ENCODE measurements around the gene KNDC1. TPM values are rescaled to one million over a fixed set of nuclear protein-coding genes. Genes with fewer than 3 reads are reported as not detected.

The KNDC1 gene
- total RNA-seq, 1 experiment from 2014 or later = 1.2 TPM

DNA sequence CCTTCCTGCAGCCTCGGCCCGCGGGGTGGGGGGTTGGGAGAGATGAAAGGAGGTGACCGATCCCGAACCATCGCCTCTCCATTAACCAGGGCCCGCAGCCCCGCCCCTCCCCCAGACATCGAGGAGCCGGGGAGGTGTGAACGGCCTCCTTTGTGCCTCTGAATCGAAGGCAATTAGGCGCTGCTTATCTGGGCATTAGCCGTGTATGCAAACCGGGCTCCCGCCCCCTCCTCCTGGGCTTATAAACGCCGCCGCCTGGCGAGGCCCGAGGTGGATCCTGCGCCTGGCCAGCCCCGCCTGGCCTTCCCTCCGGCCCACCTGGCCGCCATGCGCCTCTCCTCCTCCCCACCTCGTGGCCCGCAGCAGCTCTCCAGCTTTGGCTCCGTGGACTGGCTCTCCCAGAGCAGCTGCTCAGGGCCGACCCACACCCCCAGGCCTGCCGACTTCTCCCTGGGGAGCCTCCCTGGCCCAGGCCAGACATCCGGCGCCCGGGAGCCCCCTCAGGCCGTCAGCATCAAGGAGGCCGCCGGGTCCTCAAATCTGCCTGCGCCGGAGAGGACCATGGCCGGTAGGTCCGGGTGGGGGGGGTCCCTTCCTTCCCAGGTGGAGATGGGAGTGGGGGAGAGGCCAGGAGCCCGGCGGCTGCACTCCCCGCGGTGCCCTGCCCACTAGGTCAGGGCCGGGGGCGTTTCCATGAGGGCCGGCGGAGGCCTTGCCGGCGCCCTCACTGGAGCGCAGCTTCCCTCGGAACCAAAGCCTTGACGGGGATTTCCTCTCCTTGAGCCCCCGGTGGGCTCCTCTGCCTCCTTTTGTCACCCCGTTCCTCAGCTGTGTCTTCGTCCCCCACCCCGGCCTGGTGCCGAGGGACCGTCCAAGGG, 77.8 kb downstream of the KNDC1 start, which contains the start of gene VENTX:
VENTX (plus strand) TSS at position 268 of the 878 bp plus-strand sequence; CDS start at position 328, 60 bp downstream.
- Mint-ChIP-seq H3K9me3 (ENCODE audit: low read depth, unreplicated experiment) (no peaks in the 10 kb centered on the region), H3K27ac (ENCODE audit: unreplicated experiment) (no peak within 1 kb of the TSS), H3K27me3 (ENCODE audit: unreplicated experiment) (peaks cover 45% of the 10 kb centered on the region), H3K36me3 (ENCODE audit: insufficient read depth, unreplicated experiment) (no peaks in the 10 kb centered on the region), H3K4me3 (ENCODE audit: low read depth, unreplicated experiment) (no peak within 1 kb of the TSS), H3K4me1 (ENCODE audit: low read depth, unreplicated experiment) (peaks cover 2% of the 10 kb centered on the region)
- intact Hi-C loops (cut with micrococcal nuclease; ENCODE audit: unreplicated experiment) = no loop called here
- DNase-seq = no peak
- no TSS peak for BruUV-seq (replicated peaks)
- CTCF ChIA-PET = no interaction called here
- TF ChIP-seq CTCF (IDR thresholded peaks at IDR 0.05; ENCODE audit: unreplicated experiment) = no peak

DNA sequence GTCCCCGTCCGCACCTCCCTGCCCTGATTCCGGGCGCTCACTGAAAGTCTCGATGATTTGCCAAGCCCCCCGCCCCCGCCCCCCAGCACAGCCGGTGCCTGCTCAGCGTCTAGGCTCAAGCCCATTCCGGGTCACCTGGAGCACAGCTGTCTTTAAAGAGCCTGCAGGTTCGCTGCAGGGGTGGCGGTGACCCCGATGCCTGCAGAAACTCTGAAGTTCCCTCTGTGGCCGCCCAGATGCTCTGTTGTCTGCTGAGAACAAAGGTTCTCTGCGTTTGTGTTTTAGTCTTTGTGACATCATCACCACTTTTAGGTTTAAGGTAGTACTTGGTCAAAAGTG, 78.4 kb downstream of the KNDC1 start:
- no peaks in the 10 kb centered on the region for H3K36me3 Mint-ChIP-seq (ENCODE audit: insufficient read depth, unreplicated experiment)
- no TSS peak for BruUV-seq (replicated peaks)
- intact Hi-C loops (cut with micrococcal nuclease; ENCODE audit: unreplicated experiment) = no loop called here
- peaks cover 8% of the 10 kb centered on the region for H3K4me1 Mint-ChIP-seq (ENCODE audit: low read depth, unreplicated experiment)
- H3K27ac Mint-ChIP-seq (ENCODE audit: unreplicated experiment) = no peak overlapping the region
- no peak overlapping the region for H3K4me3 Mint-ChIP-seq (ENCODE audit: low read depth, unreplicated experiment)
- TF ChIP-seq CTCF (IDR thresholded peaks at IDR 0.05; ENCODE audit: unreplicated experiment) = no peak
- CTCF ChIA-PET = no interaction called here
- peaks cover 51% of the 10 kb centered on the region for H3K27me3 Mint-ChIP-seq (ENCODE audit: unreplicated experiment)
- H3K9me3 Mint-ChIP-seq (ENCODE audit: low read depth, unreplicated experiment) = no peaks in the 10 kb centered on the region
- DNase-seq = no peak

- Mint-ChIP-seq H3K9me3 (ENCODE audit: low read depth, unreplicated experiment) (no peaks in the 10 kb centered on the region), H3K27me3 (ENCODE audit: unreplicated experiment) (peaks cover 56% of the 10 kb centered on the region), H3K27ac (ENCODE audit: unreplicated experiment) (no peak overlapping the region), H3K4me1 (ENCODE audit: low read depth, unreplicated experiment) (peaks cover 8% of the 10 kb centered on the region), H3K4me3 (ENCODE audit: low read depth, unreplicated experiment) (no peak overlapping the region), H3K36me3 (ENCODE audit: insufficient read depth, unreplicated experiment) (no peaks in the 10 kb centered on the region)
- intact Hi-C loops (cut with micrococcal nuclease; ENCODE audit: unreplicated experiment) = no loop called here
- no TSS peak for BruUV-seq (replicated peaks)
- no peak for DNase-seq
- TF ChIP-seq CTCF (IDR thresholded peaks at IDR 0.05; ENCODE audit: unreplicated experiment) = no peak
- CTCF ChIA-PET = no interaction called here
These were observed 80.0 kb downstream of the KNDC1 start for GRCh38 chr10:133239990-133240389.

- H3K4me1 Mint-ChIP-seq (ENCODE audit: low read depth, unreplicated experiment) = peaks cover 8% of the 10 kb centered on the region
- H3K36me3 Mint-ChIP-seq (ENCODE audit: insufficient read depth, unreplicated experiment) = no peaks in the 10 kb centered on the region
- CTCF ChIA-PET = no interaction called here
- no peak overlapping the region for H3K27ac Mint-ChIP-seq (ENCODE audit: unreplicated experiment)
- no peak for TF ChIP-seq CTCF (IDR thresholded peaks at IDR 0.05; ENCODE audit: unreplicated experiment)
- intact Hi-C loops (cut with micrococcal nuclease; ENCODE audit: unreplicated experiment) = no loop called here
- peaks cover 56% of the 10 kb centered on the region for H3K27me3 Mint-ChIP-seq (ENCODE audit: unreplicated experiment)
- H3K4me3 Mint-ChIP-seq (ENCODE audit: low read depth, unreplicated experiment) = no peak overlapping the region
- BruUV-seq (replicated peaks) = no TSS peak
- no peak for DNase-seq
- no peaks in the 10 kb centered on the region for H3K9me3 Mint-ChIP-seq (ENCODE audit: low read depth, unreplicated experiment)
These were observed 81.6 kb downstream of the KNDC1 start for GRCh38 chr10:133241501-133242205.

Data from Calu3 (cell line).